H1 (cell line): ENCODE measurements around the gene P4HA1. TPM values are rescaled to one million over a fixed set of nuclear protein-coding genes. Genes with fewer than 3 reads are reported as not detected.

Source experiments
- CTCF ChIA-PET: fragments of 300-600 bp; sonication (Branson Sonifier 250); formaldehyde crosslinking; loops from one replicate; lab custom pipeline; 2021; ENCODE audit not compliant: partially characterized antibody; lab: Charles Lee
- POLR2A ChIA-PET: fragments of 300-600 bp; sonication (Branson Sonifier 250); formaldehyde crosslinking; loops from one replicate; lab custom pipeline; 2021; ENCODE audit warnings: inconsistent platforms; ENCODE audit not compliant: partially characterized antibody; lab: Charles Lee
- DNase-seq, 2 experiments: peaks; one replicate each; pipeline versions ENCODE4 v3.0.0 to v3.0.0-alpha.2; 2010 to 2022; ENCODE audit warnings: low spot score in 2 of 2, low read depth in 1 of 2, mixed read lengths in 1 of 2
- FAIRE-seq: peaks from 2 replicates; lab custom pipeline; 2011; peaks lifted over from hg19 to GRCh38; lab: Jason Lieb, UNC
- H2AFZ ChIP-seq: 2 replicates; pipeline ENCODE4 v1.8.1; 2012; ENCODE audit warnings: low read length, inconsistent platforms
- H2AK5ac ChIP-seq: 2 replicates; pipeline ENCODE4 v1.6.1; 2013; ENCODE audit warnings: low read depth, low read length
- H2BK120ac ChIP-seq: replicated peaks from 2 replicates; pipeline ENCODE3; 2013; ENCODE audit warnings: low read depth, low read length, inconsistent platforms
- H2BK12ac ChIP-seq: 2 replicates; pipeline ENCODE4 v1.6.1; 2013; ENCODE audit warnings: low read depth, low read length
- H2BK15ac ChIP-seq: 2 replicates; pipeline ENCODE4 v1.6.1; 2013; ENCODE audit warnings: low read length
- H2BK20ac ChIP-seq: 2 replicates; pipeline ENCODE4 v1.6.1; 2013; ENCODE audit warnings: low read length
- H2BK5ac ChIP-seq: 2 replicates; pipeline ENCODE4 v1.6.1; 2013; ENCODE audit warnings: low read depth, low read length
- H3K14ac ChIP-seq: 2 replicates; pipeline ENCODE4 v1.6.1; 2013; ENCODE audit warnings: inconsistent platforms; ENCODE audit not compliant: insufficient read length
- H3K18ac ChIP-seq: 2 replicates; pipeline ENCODE4 v1.6.1; 2013; ENCODE audit warnings: low read length; ENCODE audit errors: extremely low read depth
- H3K23ac ChIP-seq: 2 replicates; pipeline ENCODE4 v1.6.1; 2013; ENCODE audit warnings: inconsistent platforms; ENCODE audit not compliant: insufficient read length
- H3K23me2 ChIP-seq: 2 replicates; pipeline ENCODE4 v1.6.1; 2013; ENCODE audit warnings: low read depth, low read length
- H3K27ac ChIP-seq: 2 replicates; pipeline ENCODE4 v1.6.1; 2011; ENCODE audit warnings: low read depth, low read length, inconsistent platforms
- H3K27me3 ChIP-seq, 4 experiments: replicated peaks in 1 of 4; 1 replicate in 1 of 4; 2 replicates in 3 of 4; pipeline versions ENCODE4 v1.6.1 to v1.8.1; 2011 to 2013; ENCODE audit warnings: low read length in 3 of 4, mild to moderate bottlenecking in 3 of 4, inconsistent platforms in 2 of 4, mixed read lengths in 2 of 4, moderate library complexity in 1 of 4; ENCODE audit not compliant: control insufficient read depth in 3 of 4, insufficient read depth in 3 of 4; ENCODE audit errors: extremely low read depth in 1 of 4
- H3K36me3 ChIP-seq, 4 experiments: 2 replicates each; pipeline versions ENCODE4 v1.6.1 to v1.8.1; 2011 to 2013; ENCODE audit warnings: mild to moderate bottlenecking in 4 of 4, low read length in 3 of 4, moderate library complexity in 2 of 4, control low read depth in 1 of 4, inconsistent platforms in 1 of 4; ENCODE audit not compliant: insufficient read depth in 4 of 4, control insufficient read depth in 2 of 4
- H3K4ac ChIP-seq: replicated peaks from 2 replicates; pipeline ENCODE3; 2013; ENCODE audit warnings: low read length, low read depth, mixed read lengths, inconsistent platforms; ENCODE audit not compliant: insufficient read length
- H3K4me1 ChIP-seq, 4 experiments: replicated peaks in 1 of 4; 1 replicate in 1 of 4; 2 replicates in 3 of 4; pipeline versions ENCODE4 v1.6.1 to v1.8.1; 2011 to 2013; ENCODE audit warnings: low read length in 3 of 4, inconsistent platforms in 2 of 4, mixed read lengths in 1 of 4; ENCODE audit not compliant: insufficient read depth in 4 of 4, control insufficient read depth in 3 of 4
- H3K4me2 ChIP-seq, 2 experiments: 2 replicates each; pipeline versions ENCODE4 v1.6.1 to v1.8.1; 2011 to 2013; ENCODE audit warnings: low read depth in 2 of 2, low read length in 2 of 2, control low read depth in 1 of 2, inconsistent platforms in 1 of 2, mild to moderate bottlenecking in 1 of 2; ENCODE audit not compliant: insufficient read depth in 1 of 2
- H3K4me3 ChIP-seq, 4 experiments: fragments of 200-600, 300-600 bp in 1 of 4; sonication (generic), shearing (Covaris generic), sonication (Bioruptor Twin) in 1 of 4; 2 replicates each; pipeline versions ENCODE4 v1.5.1 to v1.8.1; 2011 to 2016; ENCODE audit warnings: low read length in 4 of 4, low read depth in 3 of 4, control low read depth in 2 of 4, inconsistent platforms in 2 of 4, mild to moderate bottlenecking in 2 of 4, mixed read lengths in 1 of 4, moderate library complexity in 1 of 4; ENCODE audit not compliant: insufficient read depth in 2 of 4; ENCODE audit errors: extremely low read depth in 1 of 4
- H3K56ac ChIP-seq: replicated peaks from 2 replicates; pipeline ENCODE3; 2013; ENCODE audit warnings: low read depth, mild to moderate bottlenecking, mixed read lengths, low read length, inconsistent platforms; ENCODE audit not compliant: insufficient read length
- H3K79me1 ChIP-seq: 2 replicates; pipeline ENCODE4 v1.6.1; 2013; ENCODE audit warnings: low read depth, low read length, control low read depth
- H3K79me2 ChIP-seq, 2 experiments: 2 replicates each; pipeline versions ENCODE4 v1.6.1 to v1.8.1; 2012 to 2013; ENCODE audit warnings: low read length in 2 of 2, mild to moderate bottlenecking in 2 of 2, inconsistent platforms in 1 of 2; ENCODE audit not compliant: insufficient read depth in 2 of 2, control insufficient read depth in 1 of 2
- H3K9ac ChIP-seq, 4 experiments: replicated peaks in 1 of 4; 1 replicate in 1 of 4; 2 replicates in 3 of 4; pipeline versions ENCODE4 v1.6.1 to v1.8.1; 2011 to 2013; ENCODE audit warnings: low read depth in 3 of 4, low read length in 3 of 4, control low read depth in 2 of 4, mild to moderate bottlenecking in 2 of 4, moderate library complexity in 2 of 4, inconsistent platforms in 1 of 4; ENCODE audit errors: extremely low read depth in 1 of 4
- H3K9me3 ChIP-seq, 2 experiments: 2 replicates each; pipeline versions ENCODE4 v1.6.1 to v1.8.1; 2012 to 2013; ENCODE audit warnings: mild to moderate bottlenecking in 2 of 2, moderate library complexity in 2 of 2, control low read depth in 1 of 2, inconsistent platforms in 1 of 2, low read depth in 1 of 2, low read length in 1 of 2, mixed read lengths in 1 of 2; ENCODE audit not compliant: insufficient read depth in 2 of 2
- H4K20me1 ChIP-seq, 2 experiments: replicated peaks in 1 of 2; 2 replicates each; pipeline versions ENCODE3 to v1.8.1; 2011 to 2013; ENCODE audit warnings: inconsistent platforms in 2 of 2, low read length in 2 of 2, mild to moderate bottlenecking in 1 of 2; ENCODE audit not compliant: insufficient read depth in 2 of 2, control insufficient read depth in 1 of 2
- H4K5ac ChIP-seq: 2 replicates; pipeline ENCODE4 v1.6.1; 2013; ENCODE audit warnings: low read length, low read depth, mixed read lengths, inconsistent platforms; ENCODE audit not compliant: insufficient read length
- H4K8ac ChIP-seq: 2 replicates; pipeline ENCODE4 v1.8.0; 2013; ENCODE audit warnings: mild to moderate bottlenecking, moderate library complexity, low read length, inconsistent platforms; ENCODE audit not compliant: insufficient read depth; ENCODE audit errors: extremely low read depth
- H4K91ac ChIP-seq: replicated peaks from 2 replicates; pipeline ENCODE3; 2013; ENCODE audit warnings: low read length, mixed read lengths, inconsistent platforms; ENCODE audit not compliant: insufficient read length
- ASH2L ChIP-seq: fragments of 200-600, 300-600 bp; sonication (generic); IDR thresholded peaks from one replicate; pipeline ENCODE4 v1.7.1; 2017; ENCODE audit warnings: low read length
- BCL11A ChIP-seq, 2 experiments: IDR thresholded peaks; one replicate each; pipeline ENCODE4 v1.6.1; 2011; ENCODE audit warnings: low read depth in 2 of 2, low read length in 2 of 2, mild to moderate bottlenecking in 2 of 2
- EZH2 ChIP-seq: fragments of 200-600 bp; sonication (generic); IDR thresholded peaks from 2 replicates; pipeline ENCODE4 v1.7.1; 2012; ENCODE audit warnings: low read depth, mild to moderate bottlenecking, moderate library complexity, low read length, inconsistent platforms; ENCODE audit not compliant: severe bottlenecking
- POLR2AphosphoS5 ChIP-seq: IDR thresholded peaks from 2 replicates; pipeline ENCODE4 v1.6.1; 2011; ENCODE audit warnings: low read depth, low read length
- RFX5 ChIP-seq: IDR thresholded peaks from 2 replicates; pipeline ENCODE4 v1.6.1; 2011; ENCODE audit warnings: low read depth, low read length, improper control_type of control experiment, borderline replicate concordance
- SRF ChIP-seq: IDR thresholded peaks from 2 replicates; pipeline ENCODE4 v1.6.1; 2011; ENCODE audit warnings: mild to moderate bottlenecking, low read depth, low read length, moderate library complexity
- YY1 ChIP-seq: IDR thresholded peaks from 2 replicates; pipeline ENCODE4 v1.6.1; 2011; ENCODE audit warnings: low read depth, mild to moderate bottlenecking, low read length
- WGBS, 2 experiments: shearing (Covaris generic) in 1 of 2; methylation state at CpG; one replicate each; pipeline versions ENCODE4 v1.1.6 to v1.1.7; 2013 to 2015; ENCODE audit warnings: low lambda C conversion rate in 2 of 2, mixed read lengths in 2 of 2, inconsistent platforms in 1 of 2, low coverage in 1 of 2, missing lambda C conversion rate in 1 of 2; ENCODE audit not compliant: insufficient replicate concordance in 2 of 2, insufficient coverage in 1 of 2, insufficient read length in 1 of 2; ENCODE audit errors: extremely low coverage in 1 of 2, missing lambda C conversion rate in 1 of 2; 5-methylcytosine and 5-hydroxymethylcytosine counted together
- polyA plus RNA-seq, 7 experiments: library from polyadenylated mRNA; depleted of rRNA in 3 of 7; stranded (reverse) in 5 of 7; unstranded in 2 of 7; fragments of >200 nt in 5 of 7; fragments of 200-250 nt in 2 of 7; gene quantifications; 1 replicate in 5 of 7; 2 replicates in 1 of 7; 4 replicates in 1 of 7; pipeline versions ENCODE4 v1.2.1 to v1.2.3, GENCODE V29; 2011 to 2013; ENCODE audit warnings: missing spikeins in 2 of 7, mixed read lengths in 2 of 7
- total RNA-seq: library from RNA; stranded (reverse); fragmentation: NEBNext Ultra II Directional; extraction: Animal tissue kit (Norgen Biotek cat#: 25700); gene quantifications from 2 replicates; pipeline ENCODE4 v1.2.1, GENCODE V29; 2021

The P4HA1 gene
- total and polyA plus RNA-seq, 2 of the 8 experiments (the other 6 are each of a cell fraction or from before 2014, with no cell fraction given), result 12.0 to 25.7 TPM

- Histone ChIP-seq H2BK20ac (no peak overlapping the region), H3K79me1 (no peaks in the 10 kb centered on the region), H3K27me3 (no peaks in the 10 kb centered on the region), H2AK5ac (no peak overlapping the region), H3K27ac (no peak overlapping the region), H3K9ac (no peak overlapping the region), H4K91ac (no peak overlapping the region), H3K36me3 (no peaks in the 10 kb centered on the region; a peak in 2 of 8 replicates), H3K56ac (no peak overlapping the region), H3K18ac (no peak overlapping the region), H4K5ac (no peak overlapping the region), H4K20me1 (no peaks in the 10 kb centered on the region), H3K79me2 (no peaks in the 10 kb centered on the region), H3K4ac (no peak overlapping the region), H2BK12ac (no peak overlapping the region), H2BK15ac (no peak overlapping the region), H4K8ac (no peak overlapping the region), H3K9me3 (no peaks in the 10 kb centered on the region; a peak in 1 of 4 replicates), H3K4me3 (no peak overlapping the region), H3K4me1 (no peaks in the 10 kb centered on the region), H2AFZ (no peak overlapping the region), H2BK120ac (no peak overlapping the region), H2BK5ac (no peak overlapping the region), H3K23me2 (no peaks in the 10 kb centered on the region; the same call in 1 of the 2 replicates), H3K23ac (no peak overlapping the region), H3K14ac (no peak overlapping the region), H3K4me2 (no peak overlapping the region)
- TF ChIP-seq EZH2 (no peak), BCL11A (IDR thresholded peaks at IDR 0.05; ENCODE audit: low read depth in 2 of 2, low read length in 2 of 2) (no peak), RFX5 (no peak), YY1 (no peak), POLR2AphosphoS5 (no peak), SRF (no peak), ASH2L (no peak)
- ChIA-PET CTCF (interaction anchor here (1.0 kb wide), 1 partner anchor 67 kb away, joined by 4 read pairs; no protein-coding TSS in a partner anchor), POLR2A (interaction anchor here (0.5 to 1.1 kb wide), 3 partner anchors 30 to 646 kb away, joined by 3 read pairs; partner anchors contain the start of gene DNAJB12)
- DNase-seq (no peak), FAIRE-seq (no peak)
- WGBS, 2 experiments, result 89% methylated on average over 3 of the region's 3 CpGs; no CpG with 5 or more reads in 1 of the 2 experiments
These were observed 95.7 kb downstream of the P4HA1 start for GRCh38 chr10:73000973-73001372.
